ENCODE data around the gene EFNA1.
A peak's percentile ranks its signal among the peaks of the same experiment; 100 is the strongest.
"Not testable (repeated sequence)": the region's sequence is repeated elsewhere in the genome, so short reads cannot be mapped to it uniquely, and the experiment has no call there.

The EFNA1 gene

GRCh38 chr1:155125511-155125945 lies 2.1 kb upstream of the EFNA1 start:
- no peak for DNase-seq

- DNase-seq = no peak
Measured at GRCh38 chr1:155125946-155126555, 1.6 kb upstream of the EFNA1 start.

GRCh38 chr1:155126556-155127104 lies 1.0 kb upstream of the EFNA1 start:
- no peak for DNase-seq

GRCh38 chr1:155127967-155128754 lies 485 bp downstream of the EFNA1 start:
- DNase-seq = no peak

GRCh38 chr1:155128755-155129473 lies 1.2 kb downstream of the EFNA1 start:
- no peak for DNase-seq

- no peak for DNase-seq
Measured at GRCh38 chr1:155130272-155131006, 2.8 kb downstream of the EFNA1 start.

- DNase-seq = no peak
Measured at GRCh38 chr1:155131285-155131684, 3.6 kb downstream of the EFNA1 start.

GRCh38 chr1:155131856-155132255 lies 4.2 kb downstream of the EFNA1 start:
- DNase-seq = no peak

GRCh38 chr1:155133799-155134281 lies 6.2 kb downstream of the EFNA1 start:
- no peak for DNase-seq

- no peak for DNase-seq
Measured at GRCh38 chr1:155134322-155134721, 6.6 kb downstream of the EFNA1 start.

GRCh38 chr1:155134880-155135414 lies 7.3 kb downstream of the EFNA1 start:
- DNase-seq = peak; percentile 49 to 58

- DNase-seq = peak; percentile 93 to 97
Measured at GRCh38 chr1:155135415-155136028, 7.8 kb downstream of the EFNA1 start, which contains the start of gene SLC50A1. TSS of gene SLC50A1 (plus strand) at chr1:155135852. CDS start at chr1:155135912, 60 bp downstream.

- no peak for DNase-seq
Measured at GRCh38 chr1:155136748-155137147, 9.1 kb downstream of the EFNA1 start.

- no peak for DNase-seq
Measured at GRCh38 chr1:155137154-155137949, 9.7 kb downstream of the EFNA1 start.

GRCh38 chr1:155139895-155140629 lies 12.4 kb downstream of the EFNA1 start, which contains the start of gene DPM3:
TSS of gene DPM3 (minus strand) at chr1:155140531. CDS start at chr1:155140240, 291 bp downstream.
- DNase-seq = peak; percentile 83 to 89

GRCh38 chr1:155140630-155140953 lies 12.9 kb downstream of the EFNA1 start:
- DNase-seq = no peak

- no peak for DNase-seq
Measured at GRCh38 chr1:155141749-155142148, 14.1 kb downstream of the EFNA1 start.

- DNase-seq = no peak
Measured at GRCh38 chr1:155145491-155145890, 17.8 kb downstream of the EFNA1 start.

GRCh38 chr1:155155996-155156643 lies 28.4 kb downstream of the EFNA1 start:
- not testable (repeated sequence) for DNase-seq

- DNase-seq = no peak
Measured at GRCh38 chr1:155158991-155159390, 31.3 kb downstream of the EFNA1 start.

Data from NCI-H446 (cell line).